Measurements from ENCODE around the gene ENTPD2.

GRCh38 chr9:137009938-137010732 is 43.7 kb downstream of the ENTPD2 start:
- TF ChIP-seq CTCF (IDR thresholded peaks at IDR 0.05) (no peak), POLR2A (IDR thresholded peaks at IDR 0.05) (no peak)
